HG02970 (cell line): ENCODE data around the gene CLEC18A.
"Not testable (repeated sequence)": the region's sequence is repeated elsewhere in the genome, so short reads cannot be mapped to it uniquely, and the experiment has no call there.

Experiments
- ATAC-seq: cut with Tn5 transposase; IDR thresholded peaks from one replicate; pipeline ENCODE4 v1.9.1; 2021; ENCODE audit warnings: mild to moderate bottlenecking, moderate library complexity, moderate number of reproducible peaks; ENCODE audit not compliant: unreplicated experiment, low FRiP score

The CLEC18A gene

GRCh38 chr16:69951017-69951671 is at the start of gene CLEC18A:
Gene CLEC18A, plus strand, starts transcription at chr16:69951334. Its CDS starts 33 bp downstream, at chr16:69951367.
- ATAC-seq: not testable (repeated sequence)

- ATAC-seq: no peak
Measured at GRCh38 chr16:69903865-69904415, 47.2 kb upstream of the CLEC18A start.

GRCh38 chr16:69904495-69905170 is 46.5 kb upstream of the CLEC18A start:
- no peak for ATAC-seq

- no peak for ATAC-seq
Measured at GRCh38 chr16:69905171-69905555, 46.0 kb upstream of the CLEC18A start.

GRCh38 chr16:69906838-69907401 is 44.2 kb upstream of the CLEC18A start:
- no peak for ATAC-seq

- no peak for ATAC-seq
Measured at GRCh38 chr16:69909043-69909442, 42.1 kb upstream of the CLEC18A start.

GRCh38 chr16:69909760-69910159 is 41.4 kb upstream of the CLEC18A start:
- ATAC-seq: no peak

- no peak for ATAC-seq
Measured at GRCh38 chr16:69910964-69911363, 40.2 kb upstream of the CLEC18A start.

- no peak for ATAC-seq
Measured at GRCh38 chr16:69916462-69916861, 34.7 kb upstream of the CLEC18A start.

GRCh38 chr16:69917311-69917710 is 33.8 kb upstream of the CLEC18A start:
- no peak for ATAC-seq

- no peak for ATAC-seq
Measured at GRCh38 chr16:69917739-69918138, 33.4 kb upstream of the CLEC18A start.

- no peak for ATAC-seq
Measured at GRCh38 chr16:69918241-69918640, 32.9 kb upstream of the CLEC18A start.

GRCh38 chr16:69921127-69921526 is 30.0 kb upstream of the CLEC18A start:
- ATAC-seq: no peak

GRCh38 chr16:69922200-69922599 is 28.9 kb upstream of the CLEC18A start:
- ATAC-seq: no peak

- ATAC-seq: no peak
Measured at GRCh38 chr16:69924041-69924775, 26.9 kb upstream of the CLEC18A start.

GRCh38 chr16:69924777-69925191 is 26.4 kb upstream of the CLEC18A start:
- ATAC-seq: no peak

- no peak for ATAC-seq
Measured at GRCh38 chr16:69925311-69925710, 25.8 kb upstream of the CLEC18A start.

GRCh38 chr16:69926241-69926640 is 24.9 kb upstream of the CLEC18A start:
- no peak for ATAC-seq

GRCh38 chr16:69927056-69927757 is 23.9 kb upstream of the CLEC18A start:
- ATAC-seq: no peak

GRCh38 chr16:69928856-69929400 is 22.2 kb upstream of the CLEC18A start:
- no peak for ATAC-seq
